ENCODE results near the gene FA2H.
A peak's percentile ranks its signal among the peaks of the same experiment; 100 is the strongest.

Gene FA2H

GRCh38 chr16:74667255-74667700 is 107.3 kb downstream of the FA2H start:
- Histone ChIP-seq H3K27me3 (ENCODE audit: insufficient read depth, poor library complexity, severe bottlenecking) (no peaks in the 10 kb centered on the region), H3K27ac (replicated peaks) (peak overlapping the region; percentile 92), H3K4me3 (replicated peaks; ENCODE audit: insufficient read depth, low read length) (peak overlapping the region; percentile 39)
- TF ChIP-seq POLR2AphosphoS5 (IDR thresholded peaks at IDR 0.05; ENCODE audit: low read depth) = 0 out of 2 replicates have a peak, but pooled peaks have one; percentile 28
- TF ChIP-seq GABPA (IDR thresholded peaks at IDR 0.05; ENCODE audit: low read depth) = no peak
- DNase-seq (ENCODE audit: low read depth in 1 of 2, low spot score in 1 of 2) = peak in 1 of 2 experiments; percentile 45

GRCh38 chr16:74666425-74667254 is 108.0 kb downstream of the FA2H start, which contains the start of gene RFWD3:
TSS of gene RFWD3 (minus strand) at chr16:74666877. CDS start at chr16:74661449, 5,428 bp downstream.
- DNase-seq (ENCODE audit: low read depth in 1 of 2, low spot score in 1 of 2) = peak; percentile 97 to 99
- Histone ChIP-seq H3K27ac (replicated peaks) (peak within 1 kb of the TSS; percentile 98), H3K27me3 (ENCODE audit: insufficient read depth, poor library complexity, severe bottlenecking) (no peaks in the 10 kb centered on the region), H3K4me3 (replicated peaks; ENCODE audit: insufficient read depth, low read length) (peak within 1 kb of the TSS; percentile 89)
- peak; percentile 67 for TF ChIP-seq GABPA (IDR thresholded peaks at IDR 0.05; ENCODE audit: low read depth)
- no peak for TF ChIP-seq SPI1 (IDR thresholded peaks at IDR 0.05; ENCODE audit: borderline replicate concordance, low read depth)
- peak; percentile 70 for TF ChIP-seq REST (IDR thresholded peaks at IDR 0.05; ENCODE audit: insufficient replicate concordance, low read depth)
- no peak for TF ChIP-seq CTCF (IDR thresholded peaks at IDR 0.05; ENCODE audit: insufficient read depth, low read length)
- TF ChIP-seq POLR2AphosphoS5 (IDR thresholded peaks at IDR 0.05; ENCODE audit: low read depth) = peak; percentile 86

- TF ChIP-seq GABPA (IDR thresholded peaks at IDR 0.05; ENCODE audit: low read depth) (no peak), SPI1 (IDR thresholded peaks at IDR 0.05; ENCODE audit: borderline replicate concordance, low read depth) (no peak), CTCF (IDR thresholded peaks at IDR 0.05; ENCODE audit: insufficient read depth, low read length) (no peak), POLR2AphosphoS5 (IDR thresholded peaks at IDR 0.05; ENCODE audit: low read depth) (no peak), REST (IDR thresholded peaks at IDR 0.05; ENCODE audit: insufficient replicate concordance, low read depth) (no peak)
- Histone ChIP-seq H3K4me3 (replicated peaks; ENCODE audit: insufficient read depth, low read length) (peak overlapping the region; percentile 89), H3K27ac (replicated peaks) (peak overlapping the region; percentile 98), H3K27me3 (ENCODE audit: insufficient read depth, poor library complexity, severe bottlenecking) (no peaks in the 10 kb centered on the region)
- no peak for DNase-seq (ENCODE audit: low read depth in 1 of 2, low spot score in 1 of 2)
These were observed 108.6 kb downstream of the FA2H start for GRCh38 chr16:74666010-74666421.

Measured in HL-60 (cell line).